GM23338 (cell line): Measurements from ENCODE around the gene ASPRV1.

Source experiments
- CREB1 ChIP-seq: fragments of 250-450 bp; sonication (Bioruptor Pico); IDR thresholded peaks from 2 replicates; pipeline ENCODE4 v1.5.0; 2020; ENCODE audit warnings: low read depth, mild to moderate bottlenecking, moderate library complexity
- EZH2 ChIP-seq: fragments of 200-600 bp; sonication (generic); IDR thresholded peaks from one replicate; pipeline ENCODE4 v1.8.0; 2017; ENCODE audit warnings: antibody characterized with exemption, mild to moderate bottlenecking, low read depth; ENCODE audit not compliant: unreplicated experiment
- EZH2phosphoT487 ChIP-seq: fragments of 200-600 bp; sonication (generic); IDR thresholded peaks from one replicate; pipeline ENCODE4 v1.8.1; 2018; ENCODE audit warnings: antibody characterized with exemption; ENCODE audit not compliant: unreplicated experiment
- POLR2AphosphoS5 ChIP-seq: IDR thresholded peaks from 2 replicates; pipeline ENCODE4 v1.6.1; 2016; ENCODE audit warnings: antibody characterized with exemption, low read depth
- STAT1 ChIP-seq: IDR thresholded peaks from one replicate; pipeline ENCODE4 v1.6.1; 2016; ENCODE audit warnings: antibody characterized with exemption; ENCODE audit not compliant: unreplicated experiment
- ZNF114 ChIP-seq: fragments of 250-450 bp; sonication (Bioruptor Pico); IDR thresholded peaks from 2 replicates; pipeline ENCODE4 v1.5.0; 2020; ENCODE audit warnings: mild to moderate bottlenecking, moderate library complexity
- ZNF331 ChIP-seq: fragments of 250-450 bp; sonication (Bioruptor Pico); IDR thresholded peaks from 2 replicates; pipeline ENCODE4 v1.5.0; 2020; ENCODE audit warnings: low read depth, mild to moderate bottlenecking, moderate library complexity
- TF ChIP-seq, protein P1 (sequence below), 2 experiments: fragments of 200-600 bp in 1 of 2; sonication (generic) in 1 of 2; conservative IDR thresholded peaks; 2 replicates each; pipeline versions ENCODE4 v1.5.1 to v1.6.1; 2016 to 2017; ENCODE audit warnings: antibody characterized with exemption in 2 of 2, low read depth in 2 of 2, mild to moderate bottlenecking in 2 of 2, moderate library complexity in 1 of 2
- TF ChIP-seq, protein P2 (sequence below): IDR thresholded peaks from one replicate; pipeline ENCODE4 v1.6.1; 2018; ENCODE audit warnings: antibody characterized with exemption; ENCODE audit not compliant: unreplicated experiment
- TF ChIP-seq, protein P3 (sequence below): IDR thresholded peaks from 2 replicates; pipeline ENCODE4 v1.6.1; 2016; ENCODE audit warnings: antibody characterized with exemption

DNA sequence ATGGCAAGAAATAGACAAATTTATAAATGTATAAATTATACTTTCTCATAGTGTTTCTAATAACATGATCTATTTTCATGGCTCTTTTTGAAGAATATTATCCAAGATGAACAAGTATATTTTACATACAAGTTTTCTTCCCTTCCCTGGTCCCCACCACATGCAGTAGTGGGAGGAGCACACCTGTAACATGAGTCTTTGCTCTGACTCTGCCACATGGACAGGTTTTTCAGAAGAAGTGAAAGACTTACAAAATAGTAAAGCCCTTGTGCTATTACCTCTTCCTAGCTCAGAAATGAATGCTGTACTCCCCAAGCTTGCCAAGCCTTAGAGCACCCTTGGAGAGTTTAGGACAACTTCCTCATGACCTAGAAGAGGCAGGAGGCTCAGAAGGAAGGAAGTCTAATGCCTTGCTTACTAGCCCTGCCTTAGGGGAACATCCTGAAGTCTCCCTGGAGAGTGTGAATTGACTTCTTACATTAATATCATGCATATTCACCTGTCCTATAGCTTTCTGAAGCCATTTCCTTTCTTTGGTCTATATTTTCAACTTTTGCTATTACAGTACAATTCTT is 28.1 kb downstream of the ASPRV1 start:
- TF ChIP-seq EZH2, result no peak
- TF ChIP-seq ZNF331, result no peak
- TF ChIP-seq, protein P1, sequence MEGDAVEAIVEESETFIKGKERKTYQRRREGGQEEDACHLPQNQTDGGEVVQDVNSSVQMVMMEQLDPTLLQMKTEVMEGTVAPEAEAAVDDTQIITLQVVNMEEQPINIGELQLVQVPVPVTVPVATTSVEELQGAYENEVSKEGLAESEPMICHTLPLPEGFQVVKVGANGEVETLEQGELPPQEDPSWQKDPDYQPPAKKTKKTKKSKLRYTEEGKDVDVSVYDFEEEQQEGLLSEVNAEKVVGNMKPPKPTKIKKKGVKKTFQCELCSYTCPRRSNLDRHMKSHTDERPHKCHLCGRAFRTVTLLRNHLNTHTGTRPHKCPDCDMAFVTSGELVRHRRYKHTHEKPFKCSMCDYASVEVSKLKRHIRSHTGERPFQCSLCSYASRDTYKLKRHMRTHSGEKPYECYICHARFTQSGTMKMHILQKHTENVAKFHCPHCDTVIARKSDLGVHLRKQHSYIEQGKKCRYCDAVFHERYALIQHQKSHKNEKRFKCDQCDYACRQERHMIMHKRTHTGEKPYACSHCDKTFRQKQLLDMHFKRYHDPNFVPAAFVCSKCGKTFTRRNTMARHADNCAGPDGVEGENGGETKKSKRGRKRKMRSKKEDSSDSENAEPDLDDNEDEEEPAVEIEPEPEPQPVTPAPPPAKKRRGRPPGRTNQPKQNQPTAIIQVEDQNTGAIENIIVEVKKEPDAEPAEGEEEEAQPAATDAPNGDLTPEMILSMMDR (conservative IDR thresholded peaks at IDR 0.05; ENCODE audit: low read depth in 2 of 2), result no peak
- TF ChIP-seq POLR2AphosphoS5, result no peak
- TF ChIP-seq, protein P2, sequence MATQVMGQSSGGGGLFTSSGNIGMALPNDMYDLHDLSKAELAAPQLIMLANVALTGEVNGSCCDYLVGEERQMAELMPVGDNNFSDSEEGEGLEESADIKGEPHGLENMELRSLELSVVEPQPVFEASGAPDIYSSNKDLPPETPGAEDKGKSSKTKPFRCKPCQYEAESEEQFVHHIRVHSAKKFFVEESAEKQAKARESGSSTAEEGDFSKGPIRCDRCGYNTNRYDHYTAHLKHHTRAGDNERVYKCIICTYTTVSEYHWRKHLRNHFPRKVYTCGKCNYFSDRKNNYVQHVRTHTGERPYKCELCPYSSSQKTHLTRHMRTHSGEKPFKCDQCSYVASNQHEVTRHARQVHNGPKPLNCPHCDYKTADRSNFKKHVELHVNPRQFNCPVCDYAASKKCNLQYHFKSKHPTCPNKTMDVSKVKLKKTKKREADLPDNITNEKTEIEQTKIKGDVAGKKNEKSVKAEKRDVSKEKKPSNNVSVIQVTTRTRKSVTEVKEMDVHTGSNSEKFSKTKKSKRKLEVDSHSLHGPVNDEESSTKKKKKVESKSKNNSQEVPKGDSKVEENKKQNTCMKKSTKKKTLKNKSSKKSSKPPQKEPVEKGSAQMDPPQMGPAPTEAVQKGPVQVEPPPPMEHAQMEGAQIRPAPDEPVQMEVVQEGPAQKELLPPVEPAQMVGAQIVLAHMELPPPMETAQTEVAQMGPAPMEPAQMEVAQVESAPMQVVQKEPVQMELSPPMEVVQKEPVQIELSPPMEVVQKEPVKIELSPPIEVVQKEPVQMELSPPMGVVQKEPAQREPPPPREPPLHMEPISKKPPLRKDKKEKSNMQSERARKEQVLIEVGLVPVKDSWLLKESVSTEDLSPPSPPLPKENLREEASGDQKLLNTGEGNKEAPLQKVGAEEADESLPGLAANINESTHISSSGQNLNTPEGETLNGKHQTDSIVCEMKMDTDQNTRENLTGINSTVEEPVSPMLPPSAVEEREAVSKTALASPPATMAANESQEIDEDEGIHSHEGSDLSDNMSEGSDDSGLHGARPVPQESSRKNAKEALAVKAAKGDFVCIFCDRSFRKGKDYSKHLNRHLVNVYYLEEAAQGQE, result no peak
- no peak for TF ChIP-seq EZH2phosphoT487
- TF ChIP-seq CREB1 (CRISPR knock-in tag), result no peak
- no peak for TF ChIP-seq ZNF114 (CRISPR knock-in tag)
- TF ChIP-seq, protein P3, sequence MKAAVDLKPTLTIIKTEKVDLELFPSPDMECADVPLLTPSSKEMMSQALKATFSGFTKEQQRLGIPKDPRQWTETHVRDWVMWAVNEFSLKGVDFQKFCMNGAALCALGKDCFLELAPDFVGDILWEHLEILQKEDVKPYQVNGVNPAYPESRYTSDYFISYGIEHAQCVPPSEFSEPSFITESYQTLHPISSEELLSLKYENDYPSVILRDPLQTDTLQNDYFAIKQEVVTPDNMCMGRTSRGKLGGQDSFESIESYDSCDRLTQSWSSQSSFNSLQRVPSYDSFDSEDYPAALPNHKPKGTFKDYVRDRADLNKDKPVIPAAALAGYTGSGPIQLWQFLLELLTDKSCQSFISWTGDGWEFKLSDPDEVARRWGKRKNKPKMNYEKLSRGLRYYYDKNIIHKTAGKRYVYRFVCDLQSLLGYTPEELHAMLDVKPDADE, result no peak
- no peak for TF ChIP-seq STAT1
